ENCODE measurements around the gene S100A14. TPM values are rescaled to one million over a fixed set of nuclear protein-coding genes. Genes with fewer than 3 reads are reported as not detected.
"Not testable (repeated sequence)": the region's sequence is repeated elsewhere in the genome, so short reads cannot be mapped to it uniquely, and the experiment has no call there.

S100A14 gene
- total RNA-seq, 1 donor from 2014 or later = 323 TPM

DNA sequence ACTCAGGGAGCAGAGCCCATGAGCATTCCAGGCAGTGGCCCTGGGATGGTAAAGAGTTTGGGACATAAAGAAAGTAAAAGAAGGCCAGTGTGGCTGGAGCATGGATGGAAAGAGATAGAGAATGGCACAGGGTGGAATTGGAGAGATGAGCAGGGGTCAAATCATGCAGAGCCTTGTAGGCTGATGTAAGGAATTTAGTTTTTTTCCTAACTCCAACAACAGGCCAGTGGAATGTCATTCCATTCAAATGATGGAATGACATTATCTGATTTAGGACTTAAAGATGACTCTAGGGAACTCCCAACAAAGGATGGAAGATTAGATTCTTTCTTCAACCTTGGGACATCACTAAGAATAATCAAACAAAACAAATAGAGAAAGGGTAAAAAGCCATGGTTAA, 37.6 kb downstream of the S100A14 start:
- intact Hi-C loops (cut with DNase I) = no loop called here
- DNase-seq (ENCODE audit: extremely low spot score in 2 of 2) = no peak
- H3K4me1 ChIP-seq = peaks cover 15% of the 10 kb centered on the region
- H3K4me3 ChIP-seq = no peak overlapping the region
- no peaks in the 10 kb centered on the region for H3K9me3 ChIP-seq
- no peak overlapping the region for H3K27ac ChIP-seq
- TF ChIP-seq, protein P1, sequence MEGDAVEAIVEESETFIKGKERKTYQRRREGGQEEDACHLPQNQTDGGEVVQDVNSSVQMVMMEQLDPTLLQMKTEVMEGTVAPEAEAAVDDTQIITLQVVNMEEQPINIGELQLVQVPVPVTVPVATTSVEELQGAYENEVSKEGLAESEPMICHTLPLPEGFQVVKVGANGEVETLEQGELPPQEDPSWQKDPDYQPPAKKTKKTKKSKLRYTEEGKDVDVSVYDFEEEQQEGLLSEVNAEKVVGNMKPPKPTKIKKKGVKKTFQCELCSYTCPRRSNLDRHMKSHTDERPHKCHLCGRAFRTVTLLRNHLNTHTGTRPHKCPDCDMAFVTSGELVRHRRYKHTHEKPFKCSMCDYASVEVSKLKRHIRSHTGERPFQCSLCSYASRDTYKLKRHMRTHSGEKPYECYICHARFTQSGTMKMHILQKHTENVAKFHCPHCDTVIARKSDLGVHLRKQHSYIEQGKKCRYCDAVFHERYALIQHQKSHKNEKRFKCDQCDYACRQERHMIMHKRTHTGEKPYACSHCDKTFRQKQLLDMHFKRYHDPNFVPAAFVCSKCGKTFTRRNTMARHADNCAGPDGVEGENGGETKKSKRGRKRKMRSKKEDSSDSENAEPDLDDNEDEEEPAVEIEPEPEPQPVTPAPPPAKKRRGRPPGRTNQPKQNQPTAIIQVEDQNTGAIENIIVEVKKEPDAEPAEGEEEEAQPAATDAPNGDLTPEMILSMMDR (IDR thresholded peaks at IDR 0.05) = no peak
- TF ChIP-seq POLR2A (IDR thresholded peaks at IDR 0.05) (no peak), POLR2AphosphoS5 (IDR thresholded peaks at IDR 0.05; ENCODE audit: insufficient read depth in 1 of 2, low read depth in 1 of 2) (no peak)
- no peaks in the 10 kb centered on the region for H3K36me3 ChIP-seq
- no peaks in the 10 kb centered on the region for H3K27me3 ChIP-seq

DNA sequence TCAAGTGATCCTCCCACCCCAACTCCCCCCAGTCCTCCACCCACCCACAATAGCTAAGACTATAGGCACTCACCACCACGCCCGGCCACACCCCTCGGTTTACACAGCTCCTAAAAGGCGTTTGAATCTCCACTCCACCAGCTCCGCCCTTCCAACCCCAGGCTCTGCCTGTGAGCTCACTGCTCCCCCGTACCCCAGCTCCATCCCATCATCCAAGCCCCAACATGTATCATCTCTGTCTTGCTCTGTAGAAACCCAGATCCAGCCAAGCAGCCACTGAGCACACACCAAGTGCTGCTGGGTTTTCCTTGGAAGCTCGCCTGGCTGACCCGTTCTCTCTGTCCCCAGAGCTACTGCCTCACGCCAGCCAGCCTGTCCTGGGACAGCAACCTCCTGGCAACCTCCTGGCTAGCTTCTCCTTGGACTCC, 38.5 kb downstream of the S100A14 start:
- Histone ChIP-seq H3K27ac (no peak overlapping the region), H3K4me1 (peaks cover 22% of the 10 kb centered on the region), H3K4me3 (no peak overlapping the region), H3K9me3 (no peaks in the 10 kb centered on the region), H3K27me3 (no peaks in the 10 kb centered on the region), H3K36me3 (no peaks in the 10 kb centered on the region)
- TF ChIP-seq POLR2AphosphoS5 (IDR thresholded peaks at IDR 0.05; ENCODE audit: insufficient read depth in 1 of 2, low read depth in 1 of 2) = no peak
- TF ChIP-seq POLR2A (IDR thresholded peaks at IDR 0.05) = no peak
- TF ChIP-seq, protein P1 (IDR thresholded peaks at IDR 0.05) = no peak
- no peak for DNase-seq (ENCODE audit: extremely low spot score in 2 of 2)
- intact Hi-C loops (cut with DNase I) = no loop called here

DNA sequence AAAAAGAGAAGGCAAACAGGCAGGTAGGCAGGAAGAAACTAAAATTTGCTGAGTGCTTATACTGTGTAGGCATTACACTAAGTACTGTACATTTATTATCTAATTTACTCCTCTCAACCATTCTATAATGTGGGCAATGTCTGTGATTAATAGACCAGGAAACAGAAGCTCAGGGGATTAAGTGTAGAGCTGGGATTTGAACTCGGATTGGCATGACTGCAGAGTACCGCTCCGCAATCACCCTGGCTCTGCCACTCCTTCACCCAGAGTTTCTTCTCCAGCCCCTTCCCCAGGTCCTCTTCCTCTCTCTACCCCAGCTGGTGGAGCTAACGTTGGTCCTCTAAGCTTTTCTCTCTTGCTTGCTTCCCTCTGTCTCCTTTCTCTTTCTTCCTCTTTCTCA, 39.0 kb downstream of the S100A14 start:
- H3K27ac ChIP-seq = no peak overlapping the region
- no peaks in the 10 kb centered on the region for H3K9me3 ChIP-seq
- H3K4me1 ChIP-seq = peaks cover 22% of the 10 kb centered on the region

DNA sequence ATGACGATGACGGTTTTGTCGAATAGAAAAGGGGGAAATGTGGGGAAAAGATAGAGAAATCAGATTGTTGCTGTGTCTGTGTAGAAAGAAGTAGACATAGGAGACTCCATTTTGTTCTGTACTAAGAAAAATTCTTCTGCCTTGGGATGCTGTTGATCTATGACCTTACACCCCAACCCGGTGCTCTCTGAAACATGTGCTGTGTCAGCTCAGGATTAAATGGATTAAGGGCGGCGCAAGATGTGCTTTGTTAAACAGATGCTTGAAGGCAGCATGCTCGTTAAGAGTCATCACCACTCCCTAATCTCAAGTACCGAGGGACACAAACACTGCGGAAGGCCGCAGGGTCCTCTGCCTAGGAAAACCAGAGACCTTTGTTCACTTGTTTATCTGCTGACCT, 40.6 kb downstream of the S100A14 start:
- H3K27me3 ChIP-seq; DNase-seq (ENCODE audit: extremely low spot score in 2 of 2); H3K27ac ChIP-seq; intact Hi-C loops (cut with DNase I); H3K36me3 ChIP-seq; H3K9me3 ChIP-seq; H3K4me3 ChIP-seq: not testable (repeated sequence)
- peaks cover 22% of the 10 kb centered on the region for H3K4me1 ChIP-seq

More for the DNA sequence above, 39.0 kb downstream of the S100A14 start:
- TF ChIP-seq, protein P1 (IDR thresholded peaks at IDR 0.05) = no peak
- TF ChIP-seq POLR2A (IDR thresholded peaks at IDR 0.05) (no peak), POLR2AphosphoS5 (IDR thresholded peaks at IDR 0.05; ENCODE audit: insufficient read depth in 1 of 2, low read depth in 1 of 2) (no peak)
- Histone ChIP-seq H3K27me3 (no peaks in the 10 kb centered on the region), H3K36me3 (no peaks in the 10 kb centered on the region), H3K4me3 (no peak overlapping the region)
- intact Hi-C loops (cut with DNase I) = no loop called here
- no peak for DNase-seq (ENCODE audit: extremely low spot score in 2 of 2)

DNA sequence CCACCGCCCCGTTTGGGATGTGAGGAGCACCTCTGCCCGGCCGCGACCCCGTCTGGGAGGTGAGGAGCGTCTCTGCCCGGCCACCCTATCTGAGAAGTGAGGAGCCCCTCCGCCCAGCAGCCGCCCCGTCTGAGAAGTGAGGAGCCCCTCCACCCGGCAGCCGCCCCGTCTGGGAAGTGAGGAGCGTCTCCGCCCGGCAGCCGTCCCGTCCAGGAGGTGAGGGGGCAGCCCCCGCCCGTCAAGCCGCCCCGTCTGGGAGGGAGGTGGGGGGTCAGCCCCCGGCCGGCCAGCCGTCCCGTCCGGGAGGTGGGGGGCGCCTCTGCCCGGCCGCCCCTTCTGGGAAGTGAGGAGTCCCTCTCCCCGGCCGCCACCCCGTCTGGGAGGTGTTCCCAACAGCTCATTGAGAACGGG, 41.0 kb downstream of the S100A14 start:
- H3K27me3 ChIP-seq; H3K4me3 ChIP-seq; DNase-seq (ENCODE audit: extremely low spot score in 2 of 2); intact Hi-C loops (cut with DNase I); H3K27ac ChIP-seq; H3K9me3 ChIP-seq; H3K36me3 ChIP-seq: not testable (repeated sequence)
- H3K4me1 ChIP-seq = peaks cover 22% of the 10 kb centered on the region

DNA sequence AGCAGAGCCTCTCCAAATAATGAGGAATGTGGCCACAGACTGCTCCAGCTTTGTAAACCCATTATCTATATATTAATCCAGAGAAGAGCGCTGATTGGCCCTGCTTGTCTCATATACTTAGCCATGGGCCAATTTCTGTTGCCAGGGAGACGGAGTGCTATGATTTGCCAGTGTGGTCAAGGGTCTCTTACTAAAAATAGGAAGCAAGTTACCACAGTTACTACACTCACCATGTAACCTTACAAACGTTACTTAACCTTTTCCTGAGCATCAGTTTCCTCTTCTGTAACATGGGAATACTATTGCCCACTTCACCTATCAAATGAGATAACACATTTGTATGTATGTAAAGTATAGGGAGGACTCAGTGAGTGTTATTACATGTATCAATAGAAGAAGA, 42.8 kb downstream of the S100A14 start:
- Histone ChIP-seq H3K4me1 (peaks cover 22% of the 10 kb centered on the region), H3K27ac (peak overlapping the region; percentile 59)
- intact Hi-C loops (cut with DNase I) = no loop called here

More for the DNA sequence above, 42.8 kb downstream of the S100A14 start:
- H3K27me3 ChIP-seq = no peaks in the 10 kb centered on the region
- TF ChIP-seq, protein P1 (IDR thresholded peaks at IDR 0.05) = no peak
- TF ChIP-seq POLR2A (IDR thresholded peaks at IDR 0.05) = no peak
- TF ChIP-seq POLR2AphosphoS5 (IDR thresholded peaks at IDR 0.05; ENCODE audit: insufficient read depth in 1 of 2, low read depth in 1 of 2) = no peak
- no peaks in the 10 kb centered on the region for H3K9me3 ChIP-seq
- no peak for DNase-seq (ENCODE audit: extremely low spot score in 2 of 2)
- no peaks in the 10 kb centered on the region for H3K36me3 ChIP-seq
- H3K4me3 ChIP-seq = no peak overlapping the region

Data from vagina (tissue), 2 donors.